Uterus (tissue), 2 donors: ENCODE data around the gene ZNF587B.

Experiments
- CTCF ChIP-seq, 4 experiments: fragments of 200-600 bp in 2 of 4; fragments of 450-650 bp in 2 of 4; sonication (generic) in 2 of 4; IDR thresholded peaks; one replicate each; pipeline ENCODE4 v1.5.1; 2016 to 2019; ENCODE audit warnings: antibody characterized with exemption in 4 of 4, mild to moderate bottlenecking in 2 of 4, moderate library complexity in 1 of 4
- POLR2A ChIP-seq, 2 donors: fragments of 450-650 bp; IDR thresholded peaks; one replicate each; pipeline ENCODE4 v1.6.1; 2016; ENCODE audit warnings: antibody characterized with exemption in 2 of 2, mild to moderate bottlenecking in 1 of 2, moderate library complexity in 1 of 2

GRCh38 chr19:57813919-57814504 lies 16.1 kb upstream of the ZNF587B start:
- TF ChIP-seq CTCF (IDR thresholded peaks at IDR 0.05) (no peak), POLR2A (IDR thresholded peaks at IDR 0.05) (no peak)
